Measurements from ENCODE around the gene ZNF410. TPM values are rescaled to one million over a fixed set of nuclear protein-coding genes. Genes with fewer than 3 reads are reported as not detected.

The ZNF410 gene
- total and polyA plus RNA-seq, 2 of the 13 experiments (the other 11 are each of a cell fraction or from before 2014, with no cell fraction given): 19.2 to 44.3 TPM

DNA sequence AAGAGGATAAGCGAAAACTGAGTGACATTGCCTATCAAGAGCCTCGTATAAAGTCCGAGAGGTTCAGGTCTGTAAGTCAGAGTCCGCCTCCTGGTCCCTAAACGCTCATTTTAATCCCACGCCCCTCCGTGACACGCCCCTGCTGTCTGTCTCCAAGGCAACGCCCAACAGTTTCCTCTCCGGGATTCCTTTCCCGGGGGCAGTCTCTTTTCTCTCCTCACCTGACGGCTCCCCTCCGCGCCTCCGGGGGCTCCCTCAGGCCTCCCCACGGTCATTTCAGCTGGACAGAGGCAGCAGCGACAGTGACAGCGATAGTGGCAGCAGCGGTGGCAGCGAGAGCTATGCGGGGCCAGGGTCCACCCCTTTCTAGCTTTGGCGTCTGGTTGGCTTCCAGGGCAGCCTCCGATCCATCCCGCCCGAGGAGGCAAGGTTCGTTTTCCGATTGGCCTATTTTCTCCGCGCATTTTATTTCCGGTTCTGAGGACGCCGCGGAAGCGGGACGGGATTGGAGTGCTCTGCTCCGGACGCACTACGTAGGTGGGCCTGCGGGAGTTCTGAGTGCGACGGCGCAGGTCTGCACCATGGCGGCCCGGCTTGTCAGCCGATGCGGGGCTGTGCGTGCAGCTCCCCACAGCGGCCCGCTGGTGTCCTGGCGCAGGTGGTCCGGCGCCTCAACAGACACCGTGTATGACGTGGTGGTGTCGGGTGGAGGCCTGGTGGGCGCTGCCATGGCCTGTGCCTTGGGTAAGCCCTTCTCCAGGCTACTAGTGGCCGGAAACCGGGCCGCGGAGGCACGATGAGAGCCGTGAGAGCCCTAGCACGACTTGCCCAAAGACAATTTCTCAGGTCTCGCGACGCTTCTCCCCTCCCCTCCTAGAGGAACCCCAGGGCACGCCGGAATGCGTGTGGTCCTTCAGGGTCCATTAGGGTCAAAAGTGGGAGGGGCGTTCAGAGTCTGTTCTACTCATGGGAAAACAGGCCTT, 63.4 kb downstream of the ZNF410 start, which contains the start of the genes COQ6 and FAM161B (continued):
- TF ChIP-seq, protein P1, sequence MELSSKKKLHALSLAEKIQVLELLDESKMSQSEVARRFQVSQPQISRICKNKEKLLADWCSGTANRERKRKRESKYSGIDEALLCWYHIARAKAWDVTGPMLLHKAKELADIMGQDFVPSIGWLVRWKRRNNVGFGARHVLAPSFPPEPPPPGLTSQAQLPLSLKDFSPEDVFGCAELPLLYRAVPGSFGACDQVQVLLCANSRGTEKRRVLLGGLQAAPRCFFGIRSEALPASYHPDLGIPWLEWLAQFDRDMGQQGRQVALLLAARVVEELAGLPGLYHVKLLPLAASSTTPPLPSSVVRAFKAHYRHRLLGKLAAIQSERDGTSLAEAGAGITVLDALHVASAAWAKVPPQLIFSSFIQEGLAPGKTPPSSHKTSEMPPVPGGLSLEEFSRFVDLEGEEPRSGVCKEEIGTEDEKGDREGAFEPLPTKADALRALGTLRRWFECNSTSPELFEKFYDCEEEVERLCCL (CRISPR knock-in tag; IDR thresholded peaks at IDR 0.05; ENCODE audit: borderline replicate concordance): no peak
- TF ChIP-seq ZNF281 (CRISPR knock-in tag; IDR thresholded peaks at IDR 0.05; ENCODE audit: borderline replicate concordance) (no peak), MAZ (IDR thresholded peaks at IDR 0.05; ENCODE audit: borderline replicate concordance, low read depth, low read length) (peak; percentile 64; the same call in 1 of the 2 replicates), MAZ (CRISPR knock-in tag; IDR thresholded peaks at IDR 0.05; ENCODE audit: low read depth) (peak; percentile 85), RFX5 (IDR thresholded peaks at IDR 0.05; ENCODE audit: low read depth, low read length) (no peak), ZNF367 (CRISPR knock-in tag; IDR thresholded peaks at IDR 0.05; ENCODE audit: borderline replicate concordance) (no peak), SP4 (CRISPR knock-in tag; IDR thresholded peaks at IDR 0.05) (peak; percentile 53), ZNF24 (IDR thresholded peaks at IDR 0.05) (no peak), ZNF557 (CRISPR knock-in tag; IDR thresholded peaks at IDR 0.05) (no peak), MED1 (CRISPR knock-in tag; IDR thresholded peaks at IDR 0.05) (peak; percentile 36), HIVEP1 (CRISPR knock-in tag; IDR thresholded peaks at IDR 0.05) (peak; percentile 87), ZNF232 (CRISPR knock-in tag; IDR thresholded peaks at IDR 0.05; ENCODE audit: borderline replicate concordance) (no peak), ZBTB46 (CRISPR knock-in tag; IDR thresholded peaks at IDR 0.05; ENCODE audit: borderline replicate concordance) (no peak), ZNF20 (CRISPR knock-in tag; IDR thresholded peaks at IDR 0.05) (no peak), ZNF672 (CRISPR knock-in tag; IDR thresholded peaks at IDR 0.05) (no peak)
- TF ChIP-seq, protein P2, sequence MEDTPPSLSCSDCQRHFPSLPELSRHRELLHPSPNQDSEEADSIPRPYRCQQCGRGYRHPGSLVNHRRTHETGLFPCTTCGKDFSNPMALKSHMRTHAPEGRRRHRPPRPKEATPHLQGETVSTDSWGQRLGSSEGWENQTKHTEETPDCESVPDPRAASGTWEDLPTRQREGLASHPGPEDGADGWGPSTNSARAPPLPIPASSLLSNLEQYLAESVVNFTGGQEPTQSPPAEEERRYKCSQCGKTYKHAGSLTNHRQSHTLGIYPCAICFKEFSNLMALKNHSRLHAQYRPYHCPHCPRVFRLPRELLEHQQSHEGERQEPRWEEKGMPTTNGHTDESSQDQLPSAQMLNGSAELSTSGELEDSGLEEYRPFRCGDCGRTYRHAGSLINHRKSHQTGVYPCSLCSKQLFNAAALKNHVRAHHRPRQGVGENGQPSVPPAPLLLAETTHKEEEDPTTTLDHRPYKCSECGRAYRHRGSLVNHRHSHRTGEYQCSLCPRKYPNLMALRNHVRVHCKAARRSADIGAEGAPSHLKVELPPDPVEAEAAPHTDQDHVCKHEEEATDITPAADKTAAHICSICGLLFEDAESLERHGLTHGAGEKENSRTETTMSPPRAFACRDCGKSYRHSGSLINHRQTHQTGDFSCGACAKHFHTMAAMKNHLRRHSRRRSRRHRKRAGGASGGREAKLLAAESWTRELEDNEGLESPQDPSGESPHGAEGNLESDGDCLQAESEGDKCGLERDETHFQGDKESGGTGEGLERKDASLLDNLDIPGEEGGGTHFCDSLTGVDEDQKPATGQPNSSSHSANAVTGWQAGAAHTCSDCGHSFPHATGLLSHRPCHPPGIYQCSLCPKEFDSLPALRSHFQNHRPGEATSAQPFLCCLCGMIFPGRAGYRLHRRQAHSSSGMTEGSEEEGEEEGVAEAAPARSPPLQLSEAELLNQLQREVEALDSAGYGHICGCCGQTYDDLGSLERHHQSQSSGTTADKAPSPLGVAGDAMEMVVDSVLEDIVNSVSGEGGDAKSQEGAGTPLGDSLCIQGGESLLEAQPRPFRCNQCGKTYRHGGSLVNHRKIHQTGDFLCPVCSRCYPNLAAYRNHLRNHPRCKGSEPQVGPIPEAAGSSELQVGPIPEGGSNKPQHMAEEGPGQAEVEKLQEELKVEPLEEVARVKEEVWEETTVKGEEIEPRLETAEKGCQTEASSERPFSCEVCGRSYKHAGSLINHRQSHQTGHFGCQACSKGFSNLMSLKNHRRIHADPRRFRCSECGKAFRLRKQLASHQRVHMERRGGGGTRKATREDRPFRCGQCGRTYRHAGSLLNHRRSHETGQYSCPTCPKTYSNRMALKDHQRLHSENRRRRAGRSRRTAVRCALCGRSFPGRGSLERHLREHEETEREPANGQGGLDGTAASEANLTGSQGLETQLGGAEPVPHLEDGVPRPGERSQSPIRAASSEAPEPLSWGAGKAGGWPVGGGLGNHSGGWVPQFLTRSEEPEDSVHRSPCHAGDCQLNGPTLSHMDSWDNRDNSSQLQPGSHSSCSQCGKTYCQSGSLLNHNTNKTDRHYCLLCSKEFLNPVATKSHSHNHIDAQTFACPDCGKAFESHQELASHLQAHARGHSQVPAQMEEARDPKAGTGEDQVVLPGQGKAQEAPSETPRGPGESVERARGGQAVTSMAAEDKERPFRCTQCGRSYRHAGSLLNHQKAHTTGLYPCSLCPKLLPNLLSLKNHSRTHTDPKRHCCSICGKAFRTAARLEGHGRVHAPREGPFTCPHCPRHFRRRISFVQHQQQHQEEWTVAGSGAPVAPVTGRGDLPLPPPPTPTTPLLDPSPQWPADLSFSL (CRISPR knock-in tag; IDR thresholded peaks at IDR 0.05): no peak

All from HepG2 (cell line).